Stimulated activated CD4-positive, alpha-beta T cell treated with anti-CD3 and anti-CD28 coated beads, TNF-alpha, amount 100 ng/mL, for 48 hours (primary cell): ENCODE results near the gene LSM14A.
"Not testable (repeated sequence)": the region's sequence is repeated elsewhere in the genome, so short reads cannot be mapped to it uniquely, and the experiment has no call there.

Experiments used
- DNase-seq, 3 donors: peaks; one replicate each; pipeline ENCODE4 v3.0.0-alpha.2; 2020; ENCODE audit warnings: low read depth in 3 of 3

Gene LSM14A

DNA sequence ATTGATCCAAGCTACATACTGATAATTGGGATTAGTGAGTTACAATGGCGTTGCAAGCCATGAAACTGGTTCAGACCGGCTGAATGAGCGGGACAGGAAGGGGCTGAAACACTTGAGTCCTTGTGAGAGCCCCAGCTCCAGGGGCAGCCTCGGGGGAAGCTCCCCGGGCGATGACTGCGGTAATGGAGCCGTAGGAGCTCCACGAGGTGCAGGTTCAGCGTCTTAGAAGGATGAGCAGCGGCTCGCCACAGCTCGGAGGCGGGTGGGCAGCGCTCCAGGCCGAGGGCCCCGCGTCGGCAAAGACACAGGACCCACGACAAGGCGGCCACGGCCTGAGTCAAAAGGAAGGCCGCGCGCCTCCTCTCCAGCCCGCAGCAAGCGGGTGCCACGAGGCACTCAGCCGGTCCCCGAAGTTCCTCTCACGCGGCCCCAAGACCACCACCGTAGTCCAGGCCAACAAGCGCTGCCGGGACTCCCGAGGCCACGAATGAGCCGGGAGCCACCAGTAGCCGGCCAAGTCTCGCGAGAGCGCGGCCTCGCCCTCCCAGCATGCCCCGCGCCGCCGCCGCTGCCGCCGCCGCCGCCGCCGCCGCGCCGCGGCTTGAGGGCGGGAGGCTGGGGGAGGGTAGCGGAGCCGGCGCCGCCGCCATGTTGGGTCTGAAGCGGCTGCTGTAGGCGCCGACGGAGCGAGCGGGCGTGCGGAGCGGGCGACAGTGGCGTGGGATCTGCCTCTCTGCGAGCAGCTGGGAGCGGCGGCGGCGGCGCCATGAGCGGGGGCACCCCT, at the start of gene LSM14A:
Gene LSM14A, plus strand, starts transcription at position 628 of the 784 bp plus-strand sequence. Its CDS starts 139 bp downstream, at position 767.
- peak; percentile 84 to 87 (median 86) for DNase-seq

DNA sequence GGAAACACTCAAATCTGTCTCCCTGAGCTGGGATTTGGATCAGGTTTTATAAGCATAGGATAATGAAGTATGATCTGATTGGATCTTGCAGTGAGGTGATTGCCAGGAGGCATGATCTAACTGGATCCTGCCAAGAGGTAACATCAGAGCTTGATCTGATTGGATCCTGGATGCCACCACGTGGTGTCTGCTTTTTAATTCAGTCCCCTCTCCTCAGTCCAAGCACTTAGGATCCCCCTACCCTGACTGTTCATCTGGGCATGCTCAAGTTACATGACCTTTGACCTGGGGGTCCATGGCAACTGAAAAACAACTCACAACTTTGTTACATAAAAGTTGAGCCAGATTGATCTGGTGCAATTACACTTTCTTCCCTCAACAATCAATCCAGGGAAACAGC, 47.5 kb upstream of the LSM14A start:
- DNase-seq: no peak

DNA sequence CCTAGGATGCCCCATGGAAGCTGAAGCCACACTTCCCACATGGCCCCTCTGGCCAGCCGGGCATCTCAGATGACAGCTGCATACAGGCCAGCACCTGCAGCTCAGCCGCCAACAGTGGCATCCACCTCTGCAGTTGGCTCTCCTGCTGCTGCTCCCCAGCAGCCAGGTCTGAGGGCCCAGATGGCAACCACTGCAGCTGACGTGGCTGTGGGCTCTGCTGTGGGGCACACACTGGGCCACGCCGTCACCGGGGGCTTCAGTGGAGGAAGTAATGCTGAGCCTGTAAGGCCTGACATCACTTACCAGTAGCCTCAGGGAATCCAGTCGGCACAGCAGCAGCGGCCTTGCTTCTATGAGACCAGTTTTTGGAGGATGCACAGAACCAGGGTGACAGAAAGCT, 45.3 kb upstream of the LSM14A start:
- no peak for DNase-seq

DNA sequence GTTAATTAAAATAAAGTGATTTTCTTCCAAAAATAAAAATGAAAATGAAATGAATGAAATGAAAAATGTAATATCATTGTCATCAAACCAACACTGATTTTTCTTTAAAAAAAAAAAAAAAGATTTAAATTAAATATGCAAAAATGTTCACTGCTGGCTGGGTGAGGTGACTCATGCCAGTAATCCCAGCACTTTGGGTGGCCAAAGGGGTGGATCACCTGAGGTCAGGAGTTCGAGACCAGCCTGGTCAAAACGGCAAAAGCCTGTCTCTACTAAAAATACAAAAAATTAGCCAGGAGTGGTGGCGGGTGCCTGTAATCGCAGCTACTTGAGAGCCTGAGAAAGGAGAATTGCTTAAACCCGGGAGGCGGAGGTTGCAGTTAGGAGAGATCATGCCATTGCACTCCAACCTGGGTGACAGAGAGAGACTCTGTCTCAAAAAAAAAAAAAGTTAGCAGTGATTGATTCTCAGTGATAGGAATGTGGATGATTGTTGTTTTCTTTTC, 44.6 kb upstream of the LSM14A start:
- DNase-seq: no peak

DNA sequence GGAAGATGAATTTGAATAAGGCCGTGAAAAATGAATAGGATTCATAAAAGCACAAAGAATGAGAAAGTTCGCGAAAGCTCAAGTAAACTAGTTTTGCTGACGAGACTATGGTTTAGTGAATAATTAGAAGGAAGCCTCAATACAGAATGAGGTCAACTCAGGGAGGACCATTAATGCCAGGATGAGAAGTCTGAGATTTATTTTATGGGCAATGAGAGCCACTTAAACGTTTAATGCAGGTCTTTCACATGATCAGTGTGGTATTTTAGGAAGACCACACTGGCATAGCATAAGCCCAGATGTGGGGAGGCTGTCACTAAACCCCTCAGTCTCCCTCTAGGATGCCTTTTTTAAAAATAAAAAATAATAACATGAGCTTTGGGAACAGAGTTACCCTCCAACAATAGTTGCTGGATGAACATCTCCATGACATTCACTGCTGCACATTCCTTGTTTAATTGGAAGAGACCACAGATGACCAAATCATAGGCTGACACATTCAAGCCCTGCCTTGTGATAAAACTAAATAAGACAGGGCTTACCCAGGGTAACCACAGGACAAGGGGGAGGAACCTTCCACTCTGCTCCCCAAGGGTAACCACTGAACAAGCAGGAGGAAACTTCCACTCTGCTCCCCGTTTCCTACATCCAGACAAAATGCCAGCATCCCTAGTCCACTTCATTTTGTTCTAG, 43.6 kb upstream of the LSM14A start:
- no peak for DNase-seq

DNA sequence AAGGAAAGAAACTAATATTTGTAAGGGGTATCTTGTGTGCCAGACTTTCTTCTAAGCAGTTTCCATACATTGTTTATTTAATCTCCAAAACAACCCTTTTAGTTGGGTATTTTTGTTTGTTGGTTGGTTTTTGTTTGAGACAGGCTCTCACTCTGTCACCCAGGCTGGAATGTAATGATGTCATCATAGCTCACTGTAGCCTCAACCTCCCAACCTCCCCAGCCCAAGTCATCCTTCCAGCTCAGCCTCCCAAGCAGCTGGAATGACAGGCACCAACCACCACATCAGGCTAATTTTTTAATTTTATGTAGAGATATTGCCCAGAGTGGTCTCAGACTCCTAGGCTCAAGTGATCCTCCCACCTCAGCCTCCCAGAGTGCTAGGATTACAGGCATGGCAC, 41.2 kb upstream of the LSM14A start:
- no peak for DNase-seq

DNA sequence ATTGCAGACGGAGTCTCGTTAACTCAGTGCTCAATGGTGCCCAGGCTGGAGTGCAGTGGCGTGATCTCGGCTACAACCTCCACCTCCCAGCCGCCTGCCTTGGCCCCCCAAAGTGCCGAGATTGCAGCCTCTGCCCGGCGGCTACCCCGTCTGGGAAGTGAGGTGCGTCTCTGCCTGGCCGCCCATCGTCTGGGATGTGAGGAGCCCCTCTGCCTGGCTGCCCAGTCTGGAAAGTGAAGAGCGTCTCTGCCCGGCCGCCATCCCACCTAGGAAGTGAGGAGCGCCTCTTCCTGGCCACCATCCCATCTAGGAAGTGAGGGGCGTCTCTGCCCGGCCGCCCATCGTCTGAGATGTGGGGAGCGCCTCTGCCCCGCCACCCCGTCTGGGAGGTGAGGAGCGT, 40.2 kb upstream of the LSM14A start:
- DNase-seq: not testable (repeated sequence)

DNA sequence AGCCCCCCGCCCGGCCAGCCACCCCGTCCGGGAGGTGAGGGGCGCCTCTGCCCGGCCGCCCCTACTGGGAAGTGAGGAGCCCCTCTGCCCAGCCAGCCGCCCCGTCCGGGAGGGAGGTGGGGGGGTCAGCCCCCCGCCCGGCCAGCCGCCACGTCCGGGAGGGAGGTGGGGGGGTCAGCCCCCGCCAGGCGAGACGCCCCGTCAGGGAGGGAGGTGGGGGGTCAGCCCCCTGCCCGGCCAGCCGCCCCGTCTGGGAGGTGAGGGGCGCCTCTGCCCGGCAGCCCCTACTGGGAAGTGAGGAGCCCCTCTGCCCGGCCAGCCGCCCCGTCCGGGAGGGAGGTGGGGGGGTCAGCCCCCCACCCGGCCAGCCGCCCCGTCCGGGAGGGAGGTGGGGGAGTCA, 39.6 kb upstream of the LSM14A start:
- DNase-seq: not testable (repeated sequence)

DNA sequence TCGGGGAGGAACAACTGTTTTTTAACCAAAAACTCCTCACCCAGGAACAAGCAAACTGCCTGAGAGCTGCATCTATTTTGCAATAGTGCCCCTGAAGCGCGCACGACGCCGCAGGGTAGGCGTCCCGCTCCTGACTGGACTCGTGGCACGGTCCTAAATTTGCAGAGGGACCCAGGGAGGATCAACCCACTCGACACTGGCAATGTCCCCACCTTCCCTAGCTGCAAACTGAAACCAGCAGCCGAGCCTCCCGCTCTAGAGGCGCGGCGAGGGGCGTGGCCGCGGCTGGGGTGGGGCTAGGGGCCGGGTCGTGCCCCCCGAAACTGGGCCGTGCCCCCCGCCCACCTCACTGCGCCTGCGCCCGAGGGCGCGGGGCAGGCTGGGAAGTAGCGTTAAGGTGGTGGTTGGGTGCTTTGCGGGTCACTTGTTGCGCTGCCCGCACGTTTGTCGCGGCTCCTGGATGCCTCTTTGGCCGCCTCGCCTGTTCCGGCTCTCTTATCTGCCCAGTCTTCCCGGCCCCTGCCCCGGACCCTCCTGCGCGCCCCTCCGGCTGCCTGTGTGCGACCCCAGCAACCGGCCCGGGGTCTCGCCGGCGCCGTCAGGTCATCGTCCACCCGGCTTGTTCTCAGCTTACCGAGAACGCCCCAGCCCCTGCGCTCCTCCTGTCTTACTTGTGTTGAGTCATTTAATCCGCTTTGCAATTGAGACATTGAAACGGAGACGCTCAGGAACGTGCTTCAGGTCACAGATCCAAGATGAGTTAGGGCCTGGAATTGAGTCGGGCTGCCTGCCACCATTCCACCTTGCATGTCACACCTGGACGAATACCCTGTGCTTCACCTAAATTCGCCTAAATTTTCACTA, 37.9 kb upstream of the LSM14A start:
- peak; percentile 79 to 90 (median 83) for DNase-seq

DNA sequence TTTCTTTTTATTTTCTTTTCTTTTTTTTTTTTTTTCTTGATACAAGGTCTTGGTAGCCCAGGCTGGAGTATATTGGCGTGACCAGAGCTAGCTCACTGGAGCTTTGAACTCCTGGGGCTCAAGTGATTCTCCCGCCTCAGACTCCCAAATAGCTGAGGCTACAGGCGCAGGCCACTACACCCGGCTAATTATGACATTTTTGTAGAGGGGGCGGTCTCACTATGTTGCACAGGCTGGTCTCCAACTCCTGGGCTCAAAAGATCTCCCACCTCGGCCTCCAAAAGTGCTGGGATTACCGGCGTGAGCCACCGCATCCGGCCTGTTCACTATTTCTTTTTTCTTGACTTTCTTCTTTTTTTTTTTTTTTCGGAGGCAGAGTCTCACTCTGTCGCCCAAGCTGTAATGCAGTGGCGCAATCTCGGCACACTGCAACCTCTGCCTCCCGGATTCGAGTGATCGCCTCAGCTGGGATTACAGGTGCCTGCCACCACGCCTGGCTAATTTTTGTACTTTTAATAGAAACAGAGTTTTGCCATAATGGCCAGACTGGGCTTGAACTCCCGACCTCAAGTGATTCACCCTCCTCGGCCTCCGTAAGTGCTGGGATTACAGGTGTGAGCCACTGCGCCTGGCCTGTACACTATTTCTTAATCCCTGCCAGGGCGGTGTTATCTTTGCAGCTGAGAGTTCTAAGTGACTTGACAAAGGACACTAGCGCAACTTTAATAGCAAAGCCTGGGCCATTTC, 37.1 kb upstream of the LSM14A start:
- DNase-seq: no peak

DNA sequence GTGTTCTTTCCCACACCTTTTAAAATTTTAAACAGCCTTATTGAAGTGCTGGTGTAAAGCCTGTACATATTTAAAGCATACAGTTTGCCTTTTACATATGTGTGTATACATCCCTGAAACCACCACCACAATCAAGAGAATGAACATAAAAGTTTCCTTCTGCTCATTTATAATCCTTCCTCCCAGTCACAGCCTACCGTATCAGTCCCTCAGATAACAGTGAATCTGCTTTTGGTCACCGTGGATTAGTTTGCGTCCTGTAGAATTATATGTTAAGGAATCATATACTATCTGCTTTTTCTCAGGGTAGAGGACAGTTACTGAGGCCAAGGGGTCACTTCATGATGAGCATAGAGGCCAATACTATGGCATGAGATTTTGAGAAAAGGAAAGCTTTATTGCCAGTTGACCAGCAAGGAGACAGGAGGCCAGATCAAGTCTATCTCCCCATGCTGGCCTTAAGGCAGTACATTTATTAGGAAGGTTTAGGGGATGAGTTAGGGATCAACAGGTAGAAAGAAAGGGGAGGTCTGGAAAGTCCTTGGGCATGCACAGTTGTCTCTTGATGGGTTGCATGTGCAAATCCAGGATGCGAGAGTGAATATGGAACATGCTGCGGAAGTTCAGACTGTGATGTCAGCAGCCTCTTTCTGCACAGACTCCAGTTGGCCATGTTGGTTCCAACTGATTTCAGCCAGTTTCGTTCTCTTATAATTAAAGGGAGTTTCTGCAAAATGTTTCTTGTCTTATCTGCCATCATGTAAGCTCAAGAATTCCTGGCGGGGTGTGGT, 36.3 kb upstream of the LSM14A start:
- DNase-seq: no peak

DNA sequence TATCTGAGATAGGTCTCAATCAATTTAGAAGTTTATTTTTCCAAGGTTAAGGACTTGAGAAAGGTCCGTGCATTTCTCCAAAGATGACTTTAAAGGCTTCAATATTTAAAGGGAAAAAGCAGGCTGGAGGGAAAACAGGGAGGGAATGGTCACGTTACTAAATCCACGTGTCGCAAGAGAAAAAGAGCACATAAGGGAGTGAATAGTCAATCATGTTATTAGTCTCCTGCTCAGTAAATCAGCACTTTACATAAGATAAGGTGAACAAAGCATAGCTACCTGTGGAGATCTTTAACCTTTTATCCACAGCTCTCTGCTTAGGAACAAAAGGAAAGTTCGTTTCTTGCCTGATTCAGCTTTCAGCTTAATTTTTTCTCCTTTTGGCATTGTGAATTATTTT, 31.3 kb upstream of the LSM14A start:
- no peak for DNase-seq

DNA sequence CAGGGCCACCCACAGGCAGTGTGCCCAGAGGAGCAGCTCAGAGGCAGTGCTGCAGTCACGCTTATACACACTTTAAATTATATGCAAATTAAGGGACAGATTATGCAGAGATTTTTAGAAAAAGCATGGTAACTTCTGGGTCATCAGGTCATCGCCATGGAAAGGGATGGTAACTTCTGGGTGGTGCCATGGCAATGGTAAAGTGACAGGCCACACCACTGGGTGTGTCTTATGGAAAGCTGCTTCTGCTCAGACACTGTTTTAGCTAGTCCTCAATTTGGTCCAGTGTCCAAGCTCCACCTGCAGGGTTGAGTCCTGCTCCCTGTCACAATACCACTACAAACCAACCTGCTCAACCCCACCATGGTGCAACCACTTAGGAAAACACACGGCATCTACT, 29.9 kb upstream of the LSM14A start:
- no peak for DNase-seq

DNA sequence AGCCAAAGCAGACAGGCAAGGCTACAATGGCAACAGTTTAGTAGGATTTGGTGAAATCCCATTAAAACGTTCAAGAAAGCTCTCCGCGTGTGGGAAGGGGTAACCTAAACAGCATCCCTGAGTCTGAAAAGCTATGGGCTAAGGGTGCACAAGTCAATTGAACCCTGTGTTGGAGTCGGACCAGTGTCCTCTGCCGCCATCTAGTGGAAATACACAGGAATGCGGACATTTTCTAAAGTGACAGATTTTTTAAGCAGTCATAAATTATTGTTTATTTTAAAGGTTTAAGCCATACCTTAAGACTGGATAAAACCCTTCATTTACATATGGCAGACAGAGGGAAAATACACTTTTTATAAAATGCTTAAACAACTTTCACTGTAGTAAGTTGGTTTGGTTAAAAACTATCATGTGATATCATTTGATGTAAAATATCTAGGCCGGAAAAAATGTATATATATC, 26.5 kb upstream of the LSM14A start:
- peak; percentile 17 to 44 (median 22) for DNase-seq

DNA sequence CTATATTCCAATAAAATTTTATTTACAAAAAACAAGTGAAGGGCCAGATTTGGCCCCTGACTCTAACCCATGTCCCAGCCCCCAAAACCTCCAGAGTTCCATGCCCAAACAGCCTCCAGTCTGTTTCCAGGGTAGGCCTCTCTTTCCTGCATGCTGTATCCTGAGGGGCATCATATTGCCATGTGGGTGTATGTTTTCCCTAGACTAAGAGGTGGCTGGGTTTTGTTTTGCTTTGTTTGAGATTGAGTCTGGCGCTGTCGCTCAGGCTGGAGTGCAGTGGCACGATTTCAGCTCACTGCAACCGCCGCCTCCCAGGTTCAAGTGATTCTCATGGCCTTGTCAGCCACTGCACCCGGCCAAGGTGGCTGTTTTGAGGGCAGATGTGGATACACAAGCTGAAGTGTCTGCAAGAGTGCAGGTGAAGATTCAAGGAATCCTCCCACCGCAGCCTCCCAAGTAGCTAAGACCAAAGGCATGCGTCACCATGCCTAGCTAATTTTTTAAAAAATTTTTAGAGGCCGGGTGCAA, 23.6 kb upstream of the LSM14A start:
- DNase-seq: no peak

DNA sequence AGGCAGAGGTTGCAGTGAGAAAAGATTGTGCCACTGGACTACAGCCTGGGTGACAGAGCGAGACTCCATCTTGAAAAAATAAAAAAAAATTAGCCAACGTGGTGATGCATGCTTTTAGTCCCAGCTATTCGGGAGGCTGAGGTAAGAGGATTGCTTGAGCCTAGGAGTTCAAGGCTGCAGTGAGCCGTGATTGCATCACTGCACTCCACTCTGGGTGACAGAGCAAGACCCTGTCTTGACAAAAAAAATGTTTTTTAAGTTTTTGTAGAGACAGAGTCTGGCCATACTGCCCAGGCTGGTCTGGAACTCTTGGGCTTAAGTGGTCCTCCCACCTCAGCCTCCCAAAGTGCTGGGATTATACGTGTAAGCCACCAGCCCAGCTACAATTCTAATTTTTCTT, 22.4 kb upstream of the LSM14A start:
- DNase-seq: no peak

DNA sequence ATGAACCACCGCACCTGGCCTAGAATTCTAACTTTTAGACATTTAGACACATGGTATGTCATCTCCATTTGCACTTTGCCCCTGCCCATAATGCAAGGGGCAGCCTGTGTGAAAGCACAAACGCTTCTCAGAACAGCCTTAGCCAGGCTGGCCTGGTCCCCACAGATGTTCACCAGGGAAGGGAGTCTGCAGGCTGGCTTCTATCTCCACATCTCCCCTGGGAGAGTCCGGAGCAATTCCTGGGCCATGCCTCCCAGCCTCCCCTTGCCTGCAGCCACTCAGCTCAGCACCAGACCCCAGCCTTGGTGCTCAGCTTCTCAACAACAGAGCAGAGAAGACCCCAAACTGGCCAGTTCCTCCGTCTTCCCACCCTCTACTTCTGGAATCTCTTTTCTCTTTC, 21.7 kb upstream of the LSM14A start:
- DNase-seq: no peak

DNA sequence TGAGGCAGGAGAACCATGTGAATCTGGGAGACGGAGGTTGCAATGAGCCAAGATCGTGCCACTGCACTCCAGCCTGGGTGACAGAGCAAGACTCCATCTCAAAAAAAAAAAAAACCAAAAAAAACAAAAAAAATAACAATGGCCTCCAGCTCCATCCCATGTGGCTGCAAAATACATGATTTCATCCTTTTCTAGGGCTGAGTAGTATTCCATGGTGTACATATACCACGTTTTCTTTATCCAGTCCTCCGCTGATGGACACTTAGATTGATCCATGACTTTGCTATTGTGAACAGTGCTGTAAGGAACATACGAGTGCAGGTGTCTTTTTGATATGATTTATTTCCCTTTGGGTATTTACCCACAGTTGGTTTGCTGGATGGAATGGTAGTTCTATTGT, 20.9 kb upstream of the LSM14A start:
- DNase-seq: no peak

DNA sequence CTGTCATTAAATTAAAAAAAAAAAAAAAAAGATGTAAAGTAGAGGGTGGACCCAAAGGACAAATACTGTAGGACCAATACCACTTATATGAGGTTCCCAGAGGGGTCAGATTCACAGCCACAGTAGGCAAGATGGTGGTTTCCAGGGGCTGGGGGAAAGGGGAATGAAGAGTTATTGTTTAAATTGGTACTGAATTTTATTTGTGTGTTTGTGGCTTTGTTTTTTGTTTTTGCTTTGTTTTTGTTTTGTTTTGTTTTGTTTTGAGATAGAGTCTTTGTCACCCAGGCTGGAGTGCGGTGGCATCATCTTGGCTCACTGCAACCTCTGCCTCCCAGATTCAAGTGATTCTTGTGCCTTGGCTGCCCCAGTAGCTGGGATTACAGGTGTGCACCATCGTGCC, 17.9 kb upstream of the LSM14A start:
- DNase-seq: no peak

DNA sequence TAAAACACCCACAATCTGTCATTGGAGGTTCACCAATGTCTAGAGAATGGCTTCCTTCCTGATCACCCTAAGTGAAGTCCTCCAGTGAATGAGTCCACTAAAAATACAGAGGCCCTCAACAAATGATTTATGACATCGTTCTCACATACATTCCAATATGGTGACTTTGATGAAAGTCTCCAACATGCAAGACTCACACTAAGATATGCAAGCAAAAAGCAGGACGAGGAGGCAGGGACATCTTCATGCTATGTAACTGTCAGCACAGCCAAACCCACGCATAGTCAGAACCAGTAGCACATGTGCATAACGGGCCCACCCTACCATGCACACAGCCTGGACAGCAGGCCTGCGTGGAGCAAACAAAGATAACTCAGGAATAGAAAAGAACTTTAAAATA, 16.6 kb upstream of the LSM14A start:
- no peak for DNase-seq
